Measurements from ENCODE around the gene PLEKHM2.

PLEKHM2 gene

DNA sequence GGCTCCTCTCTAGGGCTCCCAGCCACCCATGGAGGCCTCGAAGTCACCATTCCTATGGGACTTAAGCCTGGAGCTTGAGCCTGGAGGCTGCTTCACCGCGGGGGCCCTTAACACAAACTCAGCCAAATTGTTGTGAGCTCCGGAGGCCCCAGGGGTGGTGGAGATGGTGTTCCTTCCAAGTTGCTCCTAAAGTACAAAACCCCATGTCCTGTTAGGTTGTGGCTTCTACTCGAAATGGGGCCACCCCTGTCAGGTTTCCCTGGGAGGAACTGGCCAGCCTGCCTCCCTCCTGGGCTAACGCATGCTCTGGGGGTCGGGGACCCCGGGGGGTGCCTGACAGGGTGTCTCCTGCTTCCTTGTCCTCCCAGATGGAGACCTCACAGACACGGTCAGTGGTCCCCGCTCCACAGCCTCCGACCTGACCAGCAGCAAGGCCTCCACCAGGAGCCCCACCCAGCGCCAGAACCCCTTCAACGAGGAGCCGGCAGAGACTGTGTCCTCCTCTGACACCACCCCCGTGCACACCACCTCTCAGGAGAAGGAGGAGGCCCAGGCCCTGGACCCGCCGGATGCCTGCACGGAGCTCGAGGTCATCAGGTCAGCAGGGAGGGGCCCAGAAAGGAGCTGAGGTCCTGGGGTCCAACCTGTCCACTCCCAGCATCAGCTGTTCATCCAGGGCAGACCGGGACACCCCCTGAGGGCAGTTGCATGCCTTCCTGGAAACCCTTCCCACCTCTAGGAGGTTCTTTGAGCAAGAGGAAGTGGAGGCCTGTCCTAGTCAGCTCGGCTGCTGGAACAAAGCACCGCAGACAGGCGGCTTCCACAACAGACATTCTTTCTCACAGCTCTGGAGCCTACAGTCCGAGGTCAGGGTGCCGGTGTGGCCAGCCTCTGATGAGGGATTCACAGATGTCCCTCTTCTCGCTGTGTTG, 41.1 kb downstream of the PLEKHM2 start:
- peaks cover 25% of the 10 kb centered on the region for H3K36me3 ChIP-seq (ENCODE audit: control insufficient read depth, insufficient read depth, low read length)
- H3K27me3 ChIP-seq (ENCODE audit: control insufficient read depth, insufficient read depth, low read length), result no peaks in the 10 kb centered on the region
- no peak overlapping the region for H3K4me3 ChIP-seq (ENCODE audit: low read length)
- H3K9me3 ChIP-seq (ENCODE audit: control insufficient read depth, low read length), result no peaks in the 10 kb centered on the region
- no peak overlapping the region for H3K9ac ChIP-seq (ENCODE audit: low read length)
- no peaks in the 10 kb centered on the region for H3K4me1 ChIP-seq (ENCODE audit: control insufficient read depth, insufficient read depth, low read length)

DNA sequence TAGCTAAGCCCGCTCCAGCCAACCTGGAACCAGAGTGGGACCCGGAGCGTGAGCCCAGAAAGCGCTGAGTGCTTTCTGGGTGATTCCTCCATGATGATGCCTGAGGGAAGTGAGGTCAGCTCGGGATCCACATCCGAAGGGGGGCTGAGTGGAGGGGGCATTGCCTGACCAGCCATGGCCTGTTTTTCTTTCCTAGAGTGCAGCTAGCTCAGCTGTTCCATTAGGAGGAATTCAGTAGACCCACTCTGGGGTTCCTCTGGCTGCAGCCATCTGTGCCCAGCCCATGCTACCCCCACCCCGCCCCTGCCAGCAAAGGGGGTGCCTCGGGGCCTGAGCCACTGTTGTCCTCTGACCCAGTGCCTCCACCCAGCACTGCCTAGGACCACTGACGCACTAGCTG, 42.4 kb downstream of the PLEKHM2 start:
- H3K9me3 ChIP-seq (ENCODE audit: control insufficient read depth, low read length), result no peaks in the 10 kb centered on the region
- H3K36me3 ChIP-seq (ENCODE audit: control insufficient read depth, insufficient read depth, low read length), result peaks cover 31% of the 10 kb centered on the region
- no peak overlapping the region for H3K4me3 ChIP-seq (ENCODE audit: low read length)
- H3K4me1 ChIP-seq (ENCODE audit: control insufficient read depth, insufficient read depth, low read length), result no peaks in the 10 kb centered on the region
- H3K9ac ChIP-seq (ENCODE audit: low read length), result no peak overlapping the region
- no peaks in the 10 kb centered on the region for H3K27me3 ChIP-seq (ENCODE audit: control insufficient read depth, insufficient read depth, low read length)

DNA sequence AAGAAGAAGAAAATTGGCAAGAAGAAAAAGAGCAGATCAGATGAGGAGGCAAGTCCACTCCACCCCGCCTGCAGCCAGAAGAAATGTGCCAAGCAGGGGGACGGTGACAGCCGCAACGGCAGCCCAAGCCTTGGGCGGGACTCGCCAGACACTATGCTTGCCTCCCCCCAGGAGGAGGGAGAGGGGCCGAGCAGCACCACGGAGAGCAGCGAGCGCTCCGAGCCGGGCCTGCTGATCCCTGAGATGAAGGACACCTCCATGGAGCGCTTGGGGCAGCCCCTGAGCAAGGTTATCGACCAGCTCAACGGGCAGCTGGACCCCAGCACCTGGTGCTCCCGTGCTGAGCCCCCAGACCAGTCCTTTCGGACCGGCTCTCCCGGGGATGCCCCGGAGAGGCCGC, 42.9 kb downstream of the PLEKHM2 start:
- Histone ChIP-seq H3K4me3 (ENCODE audit: low read length) (no peak overlapping the region), H3K4me1 (ENCODE audit: control insufficient read depth, insufficient read depth, low read length) (no peaks in the 10 kb centered on the region), H3K9ac (ENCODE audit: low read length) (no peak overlapping the region), H3K27me3 (ENCODE audit: control insufficient read depth, insufficient read depth, low read length) (no peaks in the 10 kb centered on the region), H3K36me3 (ENCODE audit: control insufficient read depth, insufficient read depth, low read length) (peaks cover 31% of the 10 kb centered on the region), H3K9me3 (ENCODE audit: control insufficient read depth, low read length) (no peaks in the 10 kb centered on the region)

DNA sequence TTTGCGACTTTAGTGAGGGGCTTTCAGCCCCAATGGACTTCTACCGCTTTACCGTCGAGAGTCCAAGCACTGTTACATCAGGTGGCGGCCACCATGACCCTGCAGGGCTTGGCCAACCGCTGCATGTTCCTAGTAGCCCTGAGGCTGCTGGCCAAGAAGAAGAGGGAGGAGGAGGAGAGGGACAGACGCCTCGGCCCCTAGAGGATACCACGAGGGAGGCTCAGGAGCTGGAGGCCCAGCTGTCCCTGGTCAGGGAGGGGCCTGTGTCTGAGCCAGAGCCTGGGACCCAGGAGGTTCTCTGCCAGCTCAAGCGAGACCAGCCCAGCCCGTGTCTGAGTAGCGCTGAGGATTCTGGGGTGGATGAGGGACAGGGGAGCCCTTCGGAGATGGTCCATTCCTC, 43.3 kb downstream of the PLEKHM2 start:
- Histone ChIP-seq H3K9ac (ENCODE audit: low read length) (no peak overlapping the region), H3K4me3 (ENCODE audit: low read length) (no peak overlapping the region), H3K36me3 (ENCODE audit: control insufficient read depth, insufficient read depth, low read length) (peaks cover 31% of the 10 kb centered on the region), H3K9me3 (ENCODE audit: control insufficient read depth, low read length) (no peaks in the 10 kb centered on the region), H3K4me1 (ENCODE audit: control insufficient read depth, insufficient read depth, low read length) (no peaks in the 10 kb centered on the region), H3K27me3 (ENCODE audit: control insufficient read depth, insufficient read depth, low read length) (no peaks in the 10 kb centered on the region)

DNA sequence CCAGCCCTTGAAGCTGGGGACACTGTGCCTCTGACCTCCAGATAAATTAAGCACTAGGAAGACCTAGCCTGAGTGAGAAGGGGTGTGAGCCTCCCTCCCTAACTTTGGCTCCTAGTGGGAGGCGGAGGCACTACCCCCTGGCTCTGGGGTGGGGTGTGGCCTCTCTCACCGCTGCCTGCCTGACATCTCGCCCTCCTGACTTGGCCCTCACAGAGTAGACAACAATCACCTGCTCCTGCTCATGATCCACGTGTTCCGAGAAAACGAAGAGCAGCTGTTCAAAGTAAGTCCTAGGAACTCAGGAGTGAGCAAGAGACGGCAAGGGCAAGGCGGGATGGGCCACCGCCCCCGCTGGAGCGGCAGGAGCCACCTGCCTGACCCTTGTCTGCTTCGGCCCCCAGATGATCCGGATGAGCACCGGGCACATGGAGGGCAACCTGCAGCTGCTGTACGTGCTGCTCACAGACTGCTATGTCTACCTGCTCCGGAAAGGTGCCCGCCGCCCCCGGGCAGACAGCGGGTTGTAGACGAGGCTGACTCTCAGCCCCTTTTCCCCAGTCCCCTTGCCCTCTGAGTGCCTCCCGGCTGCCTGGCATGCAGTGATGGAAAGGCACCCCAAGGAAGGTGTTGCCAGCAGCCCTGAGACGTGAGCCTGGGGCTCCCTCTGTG, 43.9 kb downstream of the PLEKHM2 start:
- Histone ChIP-seq H3K4me3 (ENCODE audit: low read length) (no peak overlapping the region), H3K9me3 (ENCODE audit: control insufficient read depth, low read length) (no peaks in the 10 kb centered on the region), H3K4me1 (ENCODE audit: control insufficient read depth, insufficient read depth, low read length) (no peaks in the 10 kb centered on the region), H3K9ac (ENCODE audit: low read length) (no peak overlapping the region), H3K36me3 (ENCODE audit: control insufficient read depth, insufficient read depth, low read length) (peaks cover 36% of the 10 kb centered on the region), H3K27me3 (ENCODE audit: control insufficient read depth, insufficient read depth, low read length) (no peaks in the 10 kb centered on the region)

DNA sequence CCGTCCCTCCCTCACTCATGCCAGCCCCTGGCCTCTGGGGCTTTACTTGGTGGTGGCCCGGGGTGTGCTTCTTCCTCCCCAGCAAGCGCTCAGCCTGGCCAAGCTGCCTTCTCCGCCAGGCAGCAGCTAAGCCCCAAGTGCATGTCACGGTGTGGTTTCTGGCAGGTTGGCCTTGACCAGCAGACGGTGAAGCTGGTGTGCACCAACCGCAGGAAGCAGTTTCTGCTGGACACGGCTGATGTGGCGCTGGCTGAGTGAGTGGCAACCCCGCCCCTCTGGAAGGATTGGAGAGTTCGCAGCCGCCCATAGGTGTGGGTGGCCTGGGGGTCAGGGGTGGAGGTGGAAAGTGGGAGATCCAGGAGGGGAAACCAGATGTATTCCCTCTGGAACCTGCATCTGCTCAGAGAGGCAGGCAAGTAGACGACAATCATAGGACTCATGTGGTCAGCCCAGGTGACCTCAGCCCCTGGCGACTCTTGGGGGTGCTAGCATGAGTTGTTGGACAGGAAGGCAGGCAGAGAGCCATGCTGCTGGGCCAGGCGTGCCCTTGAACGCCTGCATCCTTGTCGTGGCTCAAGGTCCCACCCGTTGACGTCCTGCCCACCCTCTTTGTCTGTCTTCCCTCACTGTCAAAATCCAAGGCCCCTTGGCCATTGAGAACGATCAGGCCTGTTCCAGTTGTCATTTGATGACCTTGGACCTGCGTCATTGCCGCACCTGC, 45.0 kb downstream of the PLEKHM2 start:
- H3K36me3 ChIP-seq (ENCODE audit: control insufficient read depth, insufficient read depth, low read length), result peaks cover 37% of the 10 kb centered on the region
- no peaks in the 10 kb centered on the region for H3K4me1 ChIP-seq (ENCODE audit: control insufficient read depth, insufficient read depth, low read length)
- no peak overlapping the region for H3K4me3 ChIP-seq (ENCODE audit: low read length)
- no peak overlapping the region for H3K9ac ChIP-seq (ENCODE audit: low read length)
- no peaks in the 10 kb centered on the region for H3K9me3 ChIP-seq (ENCODE audit: control insufficient read depth, low read length)
- H3K27me3 ChIP-seq (ENCODE audit: control insufficient read depth, insufficient read depth, low read length), result no peaks in the 10 kb centered on the region

DNA sequence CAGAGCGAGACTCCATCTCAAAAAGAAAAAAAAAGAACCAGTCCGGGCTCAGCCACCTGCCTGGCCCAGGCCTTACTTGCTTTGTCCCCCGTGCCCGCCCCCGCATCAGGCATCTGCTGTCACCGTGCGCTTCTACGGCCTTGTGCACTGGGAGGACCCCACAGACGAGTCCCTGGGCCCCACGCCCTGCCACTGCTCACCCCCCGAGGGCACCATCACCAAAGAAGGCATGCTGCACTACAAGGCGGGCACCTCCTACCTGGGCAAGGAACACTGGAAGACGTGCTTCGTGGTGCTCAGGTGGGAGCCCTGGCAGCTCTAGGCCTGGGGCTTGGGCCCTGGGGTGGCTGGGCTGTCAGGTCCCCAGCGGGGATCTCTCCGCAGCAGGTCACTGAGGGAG, 46.3 kb downstream of the PLEKHM2 start:
- H3K27me3 ChIP-seq (ENCODE audit: control insufficient read depth, insufficient read depth, low read length), result no peaks in the 10 kb centered on the region
- H3K9ac ChIP-seq (ENCODE audit: low read length), result no peak overlapping the region
- H3K36me3 ChIP-seq (ENCODE audit: control insufficient read depth, insufficient read depth, low read length), result peaks cover 37% of the 10 kb centered on the region
- peaks cover 8% of the 10 kb centered on the region for H3K4me1 ChIP-seq (ENCODE audit: control insufficient read depth, insufficient read depth, low read length)
- no peaks in the 10 kb centered on the region for H3K9me3 ChIP-seq (ENCODE audit: control insufficient read depth, low read length)
- no peak overlapping the region for H3K4me3 ChIP-seq (ENCODE audit: low read length)

DNA sequence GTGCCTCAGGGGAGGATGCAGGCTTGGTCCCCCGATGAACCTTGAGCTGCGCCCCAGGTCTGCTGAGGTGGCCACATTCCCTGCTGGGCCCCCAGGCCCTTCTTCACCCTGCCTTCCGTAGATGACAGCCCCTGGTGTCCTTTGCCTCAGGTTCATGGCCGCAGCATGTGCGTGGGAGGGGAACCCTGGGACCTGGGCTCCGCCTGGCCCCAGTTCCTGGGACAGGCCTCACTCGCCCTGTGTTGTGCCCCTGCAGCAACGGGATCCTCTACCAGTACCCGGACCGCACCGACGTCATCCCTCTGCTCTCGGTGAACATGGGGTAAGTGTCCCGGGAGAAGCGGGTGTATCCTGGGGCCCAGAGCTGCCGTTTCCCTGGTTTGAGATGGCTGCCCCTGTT, 46.8 kb downstream of the PLEKHM2 start:
- peaks cover 37% of the 10 kb centered on the region for H3K36me3 ChIP-seq (ENCODE audit: control insufficient read depth, insufficient read depth, low read length)
- peaks cover 14% of the 10 kb centered on the region for H3K4me1 ChIP-seq (ENCODE audit: control insufficient read depth, insufficient read depth, low read length)
- no peak overlapping the region for H3K4me3 ChIP-seq (ENCODE audit: low read length)
- H3K27me3 ChIP-seq (ENCODE audit: control insufficient read depth, insufficient read depth, low read length), result no peaks in the 10 kb centered on the region
- no peaks in the 10 kb centered on the region for H3K9me3 ChIP-seq (ENCODE audit: control insufficient read depth, low read length)
- H3K9ac ChIP-seq (ENCODE audit: low read length), result no peak overlapping the region

DNA sequence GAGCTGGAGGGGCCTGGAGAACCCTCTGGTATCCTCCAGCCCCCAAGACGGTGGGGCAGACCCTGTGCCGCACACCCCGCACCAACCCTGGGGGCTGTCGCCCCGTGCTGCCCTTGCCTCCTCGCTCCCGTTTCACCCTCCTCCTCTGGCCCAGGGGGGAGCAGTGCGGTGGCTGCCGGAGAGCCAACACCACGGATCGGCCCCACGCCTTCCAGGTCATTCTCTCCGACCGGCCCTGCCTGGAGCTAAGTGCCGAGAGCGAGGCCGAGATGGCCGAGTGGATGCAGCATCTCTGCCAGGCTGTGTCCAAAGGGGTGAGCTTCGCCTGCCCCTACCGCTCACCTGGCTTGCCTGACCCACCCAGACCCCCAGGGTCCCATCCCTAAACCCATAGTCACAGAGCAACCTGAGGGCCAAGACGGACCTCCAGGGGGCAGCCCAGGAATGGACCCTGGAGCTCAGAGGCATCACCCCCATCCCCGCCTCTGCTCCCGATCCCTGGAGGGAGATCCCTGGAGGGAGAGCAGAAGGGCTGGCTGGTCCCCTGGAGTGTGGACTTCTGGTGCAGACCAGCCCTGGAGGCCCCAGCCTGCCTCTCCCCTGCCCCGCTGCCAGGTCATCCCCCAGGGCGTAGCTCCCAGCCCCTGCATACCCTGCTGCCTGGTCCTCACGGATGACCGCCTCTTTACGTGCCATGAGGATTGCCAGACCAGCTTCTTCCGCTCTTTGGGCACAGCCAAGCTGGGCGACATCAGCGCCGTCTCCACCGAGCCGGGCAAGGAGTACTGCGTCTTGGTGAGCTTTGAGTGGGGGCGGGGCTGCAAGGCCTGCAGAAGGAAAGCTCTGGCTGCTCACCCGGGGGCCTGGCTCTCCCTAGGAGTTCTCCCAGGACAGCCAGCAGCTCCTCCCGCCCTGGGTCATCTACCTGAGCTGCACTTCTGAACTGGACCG, 47.9 kb downstream of the PLEKHM2 start:
- Histone ChIP-seq H3K9me3 (ENCODE audit: control insufficient read depth, low read length) (no peaks in the 10 kb centered on the region), H3K4me3 (ENCODE audit: low read length) (no peak overlapping the region), H3K9ac (ENCODE audit: low read length) (no peak overlapping the region), H3K36me3 (ENCODE audit: control insufficient read depth, insufficient read depth, low read length) (peaks cover 35% of the 10 kb centered on the region), H3K4me1 (ENCODE audit: control insufficient read depth, insufficient read depth, low read length) (peaks cover 24% of the 10 kb centered on the region), H3K27me3 (ENCODE audit: control insufficient read depth, insufficient read depth, low read length) (no peaks in the 10 kb centered on the region)

DNA sequence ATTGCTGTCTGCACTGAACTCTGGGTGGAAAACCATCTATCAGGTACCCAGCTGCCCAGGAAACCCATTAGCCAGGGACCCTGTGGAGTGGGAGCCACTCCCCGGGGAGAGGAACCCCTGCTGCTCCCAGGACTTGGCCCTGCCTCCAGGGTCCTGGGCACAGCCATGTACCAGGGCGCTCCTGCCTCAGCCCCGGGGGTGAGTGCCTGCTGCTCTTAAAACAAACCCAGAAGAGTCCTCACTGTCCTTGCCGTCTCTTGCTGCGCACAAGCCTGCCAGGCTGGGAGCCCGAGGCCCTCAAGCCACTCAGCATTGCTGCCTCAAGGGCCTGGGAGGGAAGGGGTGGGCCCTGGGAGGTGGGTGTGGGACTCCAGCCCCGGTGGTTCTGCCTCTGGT, 48.6 kb downstream of the PLEKHM2 start:
- peaks cover 28% of the 10 kb centered on the region for H3K36me3 ChIP-seq (ENCODE audit: control insufficient read depth, insufficient read depth, low read length)
- no peak overlapping the region for H3K9ac ChIP-seq (ENCODE audit: low read length)
- no peaks in the 10 kb centered on the region for H3K9me3 ChIP-seq (ENCODE audit: control insufficient read depth, low read length)
- no peak overlapping the region for H3K4me3 ChIP-seq (ENCODE audit: low read length)
- H3K4me1 ChIP-seq (ENCODE audit: control insufficient read depth, insufficient read depth, low read length), result peaks cover 31% of the 10 kb centered on the region
- H3K27me3 ChIP-seq (ENCODE audit: control insufficient read depth, insufficient read depth, low read length), result no peaks in the 10 kb centered on the region

DNA sequence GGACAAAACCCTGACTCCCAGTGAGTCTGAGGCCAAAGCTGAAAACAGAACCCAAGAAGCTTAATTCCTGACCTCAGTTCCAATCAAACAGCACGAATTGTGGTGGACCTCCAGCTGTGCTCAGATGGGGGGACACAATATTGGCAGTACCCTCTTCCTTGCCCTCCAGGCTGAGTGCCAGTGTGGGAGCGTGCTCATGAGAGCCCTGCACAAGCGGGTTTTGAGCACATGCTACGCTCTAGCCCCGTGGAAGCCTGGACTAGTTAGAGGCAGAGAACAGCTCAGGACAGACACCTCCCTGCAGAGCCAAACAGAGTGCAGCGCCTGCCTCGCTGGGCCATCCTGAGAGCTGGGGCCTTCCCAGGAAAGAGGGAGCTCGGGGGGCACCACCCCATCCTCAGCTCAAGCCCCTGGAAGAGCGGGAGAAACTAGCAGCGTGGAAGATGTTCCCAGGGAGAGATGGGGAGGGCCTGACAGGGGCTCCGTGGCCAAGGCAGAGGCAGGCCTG, 49.2 kb downstream of the PLEKHM2 start:
- Histone ChIP-seq H3K9ac (ENCODE audit: low read length) (no peak overlapping the region), H3K27me3 (ENCODE audit: control insufficient read depth, insufficient read depth, low read length) (no peaks in the 10 kb centered on the region), H3K36me3 (ENCODE audit: control insufficient read depth, insufficient read depth, low read length) (peaks cover 23% of the 10 kb centered on the region), H3K4me1 (ENCODE audit: control insufficient read depth, insufficient read depth, low read length) (peaks cover 34% of the 10 kb centered on the region), H3K9me3 (ENCODE audit: control insufficient read depth, low read length) (no peaks in the 10 kb centered on the region), H3K4me3 (ENCODE audit: low read length) (no peak overlapping the region)
